ENCODE measurements around the gene VKORC1L1. TPM values are rescaled to one million over a fixed set of nuclear protein-coding genes. Genes with fewer than 3 reads are reported as not detected.

The VKORC1L1 gene
- total RNA-seq, 1 experiment from 2014 or later: 28.5 TPM

GRCh38 chr7:65975814-65976445 lies 103.1 kb downstream of the VKORC1L1 start (continued):
- TF ChIP-seq TEAD4 (CRISPR knock-in tag; IDR thresholded peaks at IDR 0.05): no peak

GRCh38 chr7:65976659-65977196 lies 103.9 kb downstream of the VKORC1L1 start:
- H3K27ac Mint-ChIP-seq: no peak overlapping the region; the same call in 1 of the 2 replicates
- ATAC-seq (no peak), DNase-seq (ENCODE audit: low spot score) (no peak)
- no peaks in the 10 kb centered on the region for H3K4me1 Mint-ChIP-seq
- ChIA-PET CTCF (no interaction called here), POLR2A (no interaction called here)
- no peak overlapping the region for H3K4me3 Mint-ChIP-seq
- H3K27me3 Mint-ChIP-seq (ENCODE audit: low read depth): no peaks in the 10 kb centered on the region
- TF ChIP-seq ZNF317 (CRISPR knock-in tag; IDR thresholded peaks at IDR 0.05; ENCODE audit: borderline replicate concordance, low read depth) (no peak), CTCF (IDR thresholded peaks at IDR 0.05) (no peak), NR3C1 (CRISPR knock-in tag; conservative IDR thresholded peaks at IDR 0.05; ENCODE audit: low read depth) (no peak)
- TF ChIP-seq, protein P1, sequence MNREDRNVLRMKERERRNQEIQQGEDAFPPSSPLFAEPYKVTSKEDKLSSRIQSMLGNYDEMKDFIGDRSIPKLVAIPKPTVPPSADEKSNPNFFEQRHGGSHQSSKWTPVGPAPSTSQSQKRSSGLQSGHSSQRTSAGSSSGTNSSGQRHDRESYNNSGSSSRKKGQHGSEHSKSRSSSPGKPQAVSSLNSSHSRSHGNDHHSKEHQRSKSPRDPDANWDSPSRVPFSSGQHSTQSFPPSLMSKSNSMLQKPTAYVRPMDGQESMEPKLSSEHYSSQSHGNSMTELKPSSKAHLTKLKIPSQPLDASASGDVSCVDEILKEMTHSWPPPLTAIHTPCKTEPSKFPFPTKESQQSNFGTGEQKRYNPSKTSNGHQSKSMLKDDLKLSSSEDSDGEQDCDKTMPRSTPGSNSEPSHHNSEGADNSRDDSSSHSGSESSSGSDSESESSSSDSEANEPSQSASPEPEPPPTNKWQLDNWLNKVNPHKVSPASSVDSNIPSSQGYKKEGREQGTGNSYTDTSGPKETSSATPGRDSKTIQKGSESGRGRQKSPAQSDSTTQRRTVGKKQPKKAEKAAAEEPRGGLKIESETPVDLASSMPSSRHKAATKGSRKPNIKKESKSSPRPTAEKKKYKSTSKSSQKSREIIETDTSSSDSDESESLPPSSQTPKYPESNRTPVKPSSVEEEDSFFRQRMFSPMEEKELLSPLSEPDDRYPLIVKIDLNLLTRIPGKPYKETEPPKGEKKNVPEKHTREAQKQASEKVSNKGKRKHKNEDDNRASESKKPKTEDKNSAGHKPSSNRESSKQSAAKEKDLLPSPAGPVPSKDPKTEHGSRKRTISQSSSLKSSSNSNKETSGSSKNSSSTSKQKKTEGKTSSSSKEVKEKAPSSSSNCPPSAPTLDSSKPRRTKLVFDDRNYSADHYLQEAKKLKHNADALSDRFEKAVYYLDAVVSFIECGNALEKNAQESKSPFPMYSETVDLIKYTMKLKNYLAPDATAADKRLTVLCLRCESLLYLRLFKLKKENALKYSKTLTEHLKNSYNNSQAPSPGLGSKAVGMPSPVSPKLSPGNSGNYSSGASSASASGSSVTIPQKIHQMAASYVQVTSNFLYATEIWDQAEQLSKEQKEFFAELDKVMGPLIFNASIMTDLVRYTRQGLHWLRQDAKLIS (CRISPR knock-in tag; IDR thresholded peaks at IDR 0.05; ENCODE audit: borderline replicate concordance): no peak
- no peaks in the 10 kb centered on the region for H3K9me3 Mint-ChIP-seq
- H3K36me3 Mint-ChIP-seq: peaks cover 33% of the 10 kb centered on the region

DNA sequence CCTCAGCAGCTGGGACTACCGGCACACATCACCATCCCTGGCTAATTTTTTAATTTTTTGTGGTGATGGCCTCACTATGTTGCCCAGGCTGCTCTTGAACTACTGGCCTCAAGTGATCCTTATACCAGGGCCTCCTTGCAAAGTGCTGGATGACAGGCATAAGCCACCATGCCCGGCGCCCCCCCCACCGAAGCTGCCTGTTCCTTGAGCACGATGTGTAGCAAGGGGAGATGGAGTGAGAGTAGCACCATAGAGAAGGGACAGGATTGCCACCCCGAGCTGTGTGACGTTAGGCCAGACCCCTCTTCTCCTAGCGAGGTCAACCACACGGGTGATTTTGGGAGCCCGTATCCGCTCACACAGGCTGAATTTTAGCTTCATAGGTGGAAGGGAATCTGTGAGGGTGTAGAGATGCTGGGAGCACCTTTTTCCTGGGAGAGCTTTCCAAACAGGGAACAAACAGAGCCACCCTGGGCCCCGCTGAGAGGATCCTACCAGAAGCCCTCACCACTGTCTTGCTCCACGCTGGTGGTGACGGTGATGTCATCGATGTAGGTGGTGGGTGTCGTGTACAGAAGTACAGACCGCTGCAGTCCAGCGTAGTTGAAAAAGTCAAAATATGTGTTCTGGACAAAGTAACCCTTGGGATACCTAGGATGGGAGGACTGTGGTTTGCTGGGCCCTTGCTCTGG lies 106.2 kb downstream of the VKORC1L1 start:
- no peaks in the 10 kb centered on the region for H3K27me3 Mint-ChIP-seq (ENCODE audit: low read depth)
- ATAC-seq: no peak
- CTCF ChIA-PET: interaction anchor here (0.6 kb wide), 1 partner anchor 579 kb away, joined by 3 read pairs; no protein-coding TSS in a partner anchor
- H3K4me1 Mint-ChIP-seq: no peaks in the 10 kb centered on the region; the same call in 1 of the 2 replicates
- no peaks in the 10 kb centered on the region for H3K9me3 Mint-ChIP-seq
- DNase-seq (ENCODE audit: low spot score): no peak
- no peak for TF ChIP-seq CREB1 (CRISPR knock-in tag; IDR thresholded peaks at IDR 0.05)
- TF ChIP-seq E2F5 (CRISPR knock-in tag; IDR thresholded peaks at IDR 0.05): no peak
- no peak for TF ChIP-seq ZNF121 (CRISPR knock-in tag; IDR thresholded peaks at IDR 0.05)
- no peak for TF ChIP-seq ZNF317 (CRISPR knock-in tag; IDR thresholded peaks at IDR 0.05; ENCODE audit: borderline replicate concordance, low read depth)
- no peak for TF ChIP-seq ERG (CRISPR knock-in tag; IDR thresholded peaks at IDR 0.05)
- no peak for TF ChIP-seq ZNF263 (CRISPR knock-in tag; IDR thresholded peaks at IDR 0.05; ENCODE audit: low read depth)
- no peak for TF ChIP-seq FOXJ3 (CRISPR knock-in tag; IDR thresholded peaks at IDR 0.05; ENCODE audit: borderline replicate concordance)
- TF ChIP-seq, protein P2, sequence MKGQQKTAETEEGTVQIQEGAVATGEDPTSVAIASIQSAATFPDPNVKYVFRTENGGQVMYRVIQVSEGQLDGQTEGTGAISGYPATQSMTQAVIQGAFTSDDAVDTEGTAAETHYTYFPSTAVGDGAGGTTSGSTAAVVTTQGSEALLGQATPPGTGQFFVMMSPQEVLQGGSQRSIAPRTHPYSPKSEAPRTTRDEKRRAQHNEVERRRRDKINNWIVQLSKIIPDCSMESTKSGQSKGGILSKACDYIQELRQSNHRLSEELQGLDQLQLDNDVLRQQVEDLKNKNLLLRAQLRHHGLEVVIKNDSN (CRISPR knock-in tag; IDR thresholded peaks at IDR 0.05): no peak
- no peak for TF ChIP-seq TEAD1 (CRISPR knock-in tag; IDR thresholded peaks at IDR 0.05)
- no peak overlapping the region for H3K4me3 Mint-ChIP-seq
- no peak overlapping the region for H3K27ac Mint-ChIP-seq
- POLR2A ChIA-PET: no interaction called here
- peaks cover 14% of the 10 kb centered on the region for H3K36me3 Mint-ChIP-seq

Data from WTC11 (cell line).